RWPE1 (cell line): ENCODE data around the gene LIX1L.

Experiments
- CTCF ChIA-PET: fragments of 350-600 bp; sonication (Branson Sonifier 250); formaldehyde crosslinking; extraction: SDS; loops from one replicate; lab custom pipeline; 2021; lab: Yijun Ruan, JAX
- POLR2A ChIA-PET: fragments of 400-600 bp; formaldehyde crosslinking; extraction: SDS; loops from one replicate; lab custom pipeline; 2020; ENCODE audit warnings: antibody characterized with exemption; ENCODE audit not compliant: low non-redundant PET; lab: Yijun Ruan, JAX
- DNase-seq: peaks from one replicate; pipeline ENCODE4 v3.0.0; 2012; ENCODE audit warnings: low spot score
- H3K27ac ChIP-seq: fragments of 450-650 bp; 2 replicates; pipeline ENCODE4 v1.5.1; 2017
- TF ChIP-seq, protein P1 (sequence below): fragments of 450-650 bp; conservative IDR thresholded peaks from 2 replicates; pipeline ENCODE4 v1.5.1; 2017; ENCODE audit warnings: low read depth, mild to moderate bottlenecking

Gene LIX1L

DNA sequence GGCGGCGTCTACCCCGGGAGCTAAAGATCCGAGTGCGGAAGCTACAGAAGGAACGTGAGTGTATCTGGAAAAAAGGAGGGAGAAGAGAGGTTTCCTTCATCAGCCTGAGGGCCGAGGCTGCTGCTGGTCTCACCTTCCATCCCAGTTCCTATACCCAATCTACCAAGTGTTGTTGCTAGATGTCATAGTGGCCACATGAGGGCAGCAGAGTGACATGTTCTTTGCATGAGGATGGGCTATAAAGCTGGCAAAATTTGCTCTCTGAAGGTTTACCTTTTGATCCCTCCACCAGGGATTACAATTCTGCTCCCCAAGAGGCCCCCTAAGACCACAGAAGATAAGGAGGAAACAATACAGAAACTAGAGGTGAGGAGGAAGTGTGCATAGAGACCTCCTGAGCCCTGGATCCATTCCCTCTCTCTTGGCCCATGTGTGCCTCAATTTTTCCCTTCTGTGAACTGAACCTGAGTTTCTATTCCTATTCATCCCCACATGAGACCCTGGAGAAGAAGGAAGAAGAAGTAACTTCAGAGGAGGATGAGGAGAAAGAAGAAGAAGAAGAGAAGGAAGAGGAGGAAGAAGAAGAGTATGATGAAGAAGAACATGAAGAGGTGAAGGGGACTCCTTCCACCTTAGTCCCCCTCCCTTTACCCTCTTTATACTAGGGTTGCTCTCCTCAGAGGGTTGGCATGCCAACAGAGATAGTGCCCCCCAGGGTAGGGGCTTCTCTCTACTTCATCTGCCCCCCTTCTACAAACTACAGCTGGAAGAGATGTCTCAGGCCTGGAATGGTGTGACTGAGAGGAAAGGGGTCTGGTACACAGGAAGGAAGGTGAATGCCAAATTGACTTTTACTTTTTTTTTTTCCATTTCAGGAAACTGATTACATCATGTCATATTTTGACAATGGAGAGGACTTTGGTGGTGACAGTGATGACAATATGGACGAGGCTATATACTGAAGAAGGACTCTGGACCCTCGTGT, 20.0 kb upstream of the LIX1L start:
- peak; percentile 79 for DNase-seq
- peak overlapping the region; percentile 22; the same call in 1 of the 2 replicates for H3K27ac ChIP-seq

DNA sequence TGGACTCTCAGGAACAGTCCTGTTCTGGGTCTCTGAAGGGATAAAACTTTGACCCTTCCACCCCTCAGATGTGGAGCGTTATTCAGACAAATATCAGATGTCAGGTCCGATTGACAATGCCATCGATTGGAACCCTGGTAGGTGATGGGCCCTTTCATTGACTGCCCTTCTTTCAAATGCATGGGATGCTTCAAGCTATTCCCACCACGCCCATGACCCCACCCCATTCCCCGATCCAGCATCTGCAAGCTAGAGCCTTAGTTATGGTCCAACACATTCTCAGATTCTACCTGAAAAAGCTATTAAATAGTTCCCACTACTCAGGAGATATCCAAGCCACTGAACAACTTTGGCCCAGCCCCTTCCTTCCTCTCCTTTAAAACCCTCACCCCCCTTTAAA, 19.2 kb upstream of the LIX1L start:
- TF ChIP-seq, protein P1, sequence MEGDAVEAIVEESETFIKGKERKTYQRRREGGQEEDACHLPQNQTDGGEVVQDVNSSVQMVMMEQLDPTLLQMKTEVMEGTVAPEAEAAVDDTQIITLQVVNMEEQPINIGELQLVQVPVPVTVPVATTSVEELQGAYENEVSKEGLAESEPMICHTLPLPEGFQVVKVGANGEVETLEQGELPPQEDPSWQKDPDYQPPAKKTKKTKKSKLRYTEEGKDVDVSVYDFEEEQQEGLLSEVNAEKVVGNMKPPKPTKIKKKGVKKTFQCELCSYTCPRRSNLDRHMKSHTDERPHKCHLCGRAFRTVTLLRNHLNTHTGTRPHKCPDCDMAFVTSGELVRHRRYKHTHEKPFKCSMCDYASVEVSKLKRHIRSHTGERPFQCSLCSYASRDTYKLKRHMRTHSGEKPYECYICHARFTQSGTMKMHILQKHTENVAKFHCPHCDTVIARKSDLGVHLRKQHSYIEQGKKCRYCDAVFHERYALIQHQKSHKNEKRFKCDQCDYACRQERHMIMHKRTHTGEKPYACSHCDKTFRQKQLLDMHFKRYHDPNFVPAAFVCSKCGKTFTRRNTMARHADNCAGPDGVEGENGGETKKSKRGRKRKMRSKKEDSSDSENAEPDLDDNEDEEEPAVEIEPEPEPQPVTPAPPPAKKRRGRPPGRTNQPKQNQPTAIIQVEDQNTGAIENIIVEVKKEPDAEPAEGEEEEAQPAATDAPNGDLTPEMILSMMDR, result no peak
- peak overlapping the region; percentile 22; the same call in 1 of the 2 replicates for H3K27ac ChIP-seq
- ChIA-PET POLR2A (interaction anchor here (1.0 kb wide), 1 partner anchor 13 kb away, joined by 4 read pairs; the partner anchor contains the start of genes ANKRD34A and POLR3GL), CTCF (interaction anchor here (0.5 to 5.6 kb wide), 18 partner anchors 8 to 219 kb away, joined by 3 to 54 read pairs (median 4); partner anchors contain the start of gene NUDT17)
- no peak for DNase-seq

More for the DNA sequence above, 20.0 kb upstream of the LIX1L start:
- ChIA-PET POLR2A (no interaction called here), CTCF (interaction anchor here (0.5 to 5.6 kb wide), 25 partner anchors 9 to 220 kb away, joined by 3 to 54 read pairs (median 4); partner anchors contain the start of gene NUDT17)
- TF ChIP-seq, protein P1, result peak; percentile 85

DNA sequence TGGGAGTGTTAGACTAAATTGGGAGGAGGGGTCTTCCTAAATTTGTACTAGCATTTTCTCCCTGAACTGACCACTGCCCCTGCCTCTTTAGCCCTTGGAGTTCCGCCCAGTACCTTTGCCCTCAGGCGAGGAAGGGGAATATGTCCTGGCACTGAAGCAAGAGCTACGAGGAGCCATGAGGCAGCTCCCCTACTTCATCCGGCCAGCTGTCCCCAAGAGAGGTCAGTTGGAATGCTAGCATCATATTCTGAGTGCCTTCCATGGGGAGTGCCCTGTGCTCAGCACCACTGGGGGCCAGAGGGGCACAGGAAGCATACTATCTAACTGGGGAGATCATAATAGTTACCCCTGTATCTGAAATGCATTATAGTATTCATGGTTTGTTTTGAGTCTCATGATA, 17.4 kb upstream of the LIX1L start:
- peak overlapping the region; percentile 37; the same call in 1 of the 2 replicates for H3K27ac ChIP-seq
- ChIA-PET POLR2A (no interaction called here), CTCF (interaction anchor here (1.6 kb wide), 1 partner anchor 32 kb away, joined by 4 read pairs; no protein-coding TSS in a partner anchor)
- TF ChIP-seq, protein P1, result no peak
- no peak for DNase-seq

DNA sequence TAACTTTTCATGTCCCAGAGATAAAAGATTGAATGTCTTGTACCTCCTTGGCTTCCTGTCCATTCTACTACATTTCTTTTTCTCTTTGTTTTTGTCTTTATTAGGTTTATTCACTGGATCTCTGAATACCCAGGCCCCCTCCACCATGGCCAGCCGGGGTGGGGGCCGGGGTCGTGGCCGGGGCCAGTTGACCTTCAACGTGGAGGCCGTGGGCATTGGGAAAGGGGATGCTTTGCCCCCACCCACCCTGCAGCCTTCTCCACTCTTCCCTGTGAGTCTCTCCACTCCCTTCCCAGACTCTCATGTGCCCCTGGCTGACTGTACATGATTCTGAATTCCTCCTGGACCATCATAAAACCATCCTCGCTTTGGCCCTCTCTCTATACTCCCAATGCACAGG, 16.9 kb upstream of the LIX1L start:
- H3K27ac ChIP-seq, result peak overlapping the region; percentile 37
- DNase-seq, result no peak
- POLR2A ChIA-PET, result no interaction called here
- TF ChIP-seq, protein P1, result no peak
- CTCF ChIA-PET, result interaction anchor here (1.6 kb wide), 1 partner anchor 33 kb away, joined by 4 read pairs; no protein-coding TSS in a partner anchor

DNA sequence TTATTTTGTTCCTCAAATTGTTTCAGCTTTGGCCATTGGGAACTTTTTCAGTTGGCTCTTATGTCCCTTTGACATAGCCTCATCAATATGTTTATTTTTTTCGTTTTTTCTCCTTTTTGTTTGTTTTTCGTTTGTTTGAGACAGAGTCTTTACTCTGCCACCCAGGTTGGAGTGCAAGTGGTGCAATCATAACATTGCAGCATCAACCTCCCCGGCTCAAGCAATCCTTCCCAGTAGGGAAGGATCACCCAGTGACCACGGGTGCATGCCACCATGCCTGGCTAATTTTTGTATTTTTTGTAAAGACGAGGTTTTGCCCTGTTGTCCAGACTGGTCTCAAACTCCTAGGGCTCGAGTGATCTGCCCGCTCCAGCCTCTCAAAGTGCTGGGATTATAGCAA, 14.8 kb upstream of the LIX1L start:
- H3K27ac ChIP-seq, result no peak overlapping the region
- CTCF ChIA-PET, result interaction anchor here (0.6 kb wide), 1 partner anchor 34 kb away, joined by 4 read pairs; no protein-coding TSS in a partner anchor
- TF ChIP-seq, protein P1, result no peak
- DNase-seq, result no peak
- POLR2A ChIA-PET, result no interaction called here

DNA sequence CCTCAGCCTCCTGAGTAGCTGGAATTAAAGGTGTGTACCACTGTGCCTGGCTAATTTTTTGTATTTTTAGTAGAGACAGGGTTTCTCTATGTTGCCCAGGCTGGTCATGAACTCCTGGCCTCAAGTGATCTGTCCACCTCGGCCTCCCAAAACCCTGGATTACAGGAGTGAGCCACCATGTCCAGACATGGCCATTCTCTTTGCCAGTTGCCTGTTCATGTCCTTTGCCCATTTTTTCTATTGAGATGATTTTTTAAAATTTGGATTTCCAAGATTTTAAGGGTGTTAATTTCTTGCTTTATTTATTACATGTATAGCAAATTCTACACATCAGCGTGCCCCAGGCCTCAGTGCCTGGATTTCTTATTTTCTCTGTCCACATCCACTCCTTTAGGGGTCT, 9.5 kb upstream of the LIX1L start:
- CTCF ChIA-PET, result no interaction called here
- POLR2A ChIA-PET, result no interaction called here
- TF ChIP-seq, protein P1, result no peak
- DNase-seq, result no peak
- no peak overlapping the region for H3K27ac ChIP-seq
